Cortex of kidney (tissue), 1 donor: Measurements from ENCODE around the gene CASR.

Experiments used
- DNase-seq: peaks from one replicate; lab custom pipeline; 2025; lab: John Stamatoyannopoulos, UW

Gene CASR

DNA sequence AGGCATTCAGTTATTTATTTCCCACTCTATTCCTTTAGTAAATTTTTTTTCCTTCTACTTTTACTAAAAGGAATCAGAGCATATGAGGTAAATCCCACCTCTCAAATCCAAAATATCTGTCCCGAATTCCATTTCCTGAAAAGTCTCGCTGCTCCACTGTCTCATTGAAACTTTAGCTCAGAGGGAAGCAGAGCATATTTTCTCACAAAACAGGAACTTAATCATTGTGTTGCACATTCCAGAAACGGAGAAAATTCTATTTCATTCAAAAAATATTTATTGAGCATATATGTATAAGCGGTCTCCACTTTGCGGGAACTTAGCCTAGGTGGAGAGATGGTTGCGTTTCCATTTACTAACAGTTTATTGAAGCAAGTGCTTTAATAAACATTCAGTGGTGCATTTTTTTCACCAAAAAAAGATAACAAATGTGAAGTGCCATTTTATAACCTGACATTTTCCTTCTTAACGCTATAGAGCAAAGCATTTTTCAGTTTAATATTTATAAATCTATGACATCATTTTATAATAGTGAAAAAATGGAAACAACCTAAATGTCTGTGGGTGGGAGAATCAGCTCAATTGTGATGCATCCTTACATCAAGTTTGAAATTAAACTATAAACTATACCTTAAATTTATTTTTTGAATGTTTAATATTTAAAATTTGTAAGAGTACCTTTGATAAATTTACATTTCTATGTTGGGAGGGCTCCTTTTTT, 74.3 kb downstream of the CASR start:
- DNase-seq: no peak

DNA sequence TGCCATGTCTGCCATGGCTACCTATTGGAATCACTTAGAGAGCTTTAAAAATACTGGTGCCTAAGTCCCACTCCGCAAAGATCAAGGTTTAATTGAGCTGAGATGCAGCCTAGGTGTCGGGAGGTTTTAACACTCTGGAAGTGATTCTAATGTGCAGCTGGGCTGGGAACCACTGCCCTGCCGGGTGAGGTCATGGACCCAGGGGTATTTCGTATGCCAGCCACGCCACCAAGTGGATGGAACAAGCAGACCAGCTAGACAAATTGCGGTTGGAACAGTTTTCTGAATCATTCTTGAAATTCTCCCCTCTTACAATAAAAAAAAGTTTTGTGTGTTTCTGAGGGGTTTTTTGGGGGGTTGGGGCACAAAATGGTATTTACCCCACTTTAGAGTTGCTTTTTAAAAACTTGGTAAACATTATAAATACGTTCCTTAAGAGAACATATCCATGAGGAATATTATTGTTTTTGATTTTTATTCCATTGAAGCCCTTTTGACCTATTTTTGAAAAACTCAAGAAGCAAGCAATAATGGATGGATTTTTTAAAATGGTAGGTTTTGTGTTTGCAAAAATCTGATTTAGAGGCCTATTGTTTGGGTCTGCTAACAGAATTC, 75.4 kb downstream of the CASR start:
- no peak for DNase-seq

DNA sequence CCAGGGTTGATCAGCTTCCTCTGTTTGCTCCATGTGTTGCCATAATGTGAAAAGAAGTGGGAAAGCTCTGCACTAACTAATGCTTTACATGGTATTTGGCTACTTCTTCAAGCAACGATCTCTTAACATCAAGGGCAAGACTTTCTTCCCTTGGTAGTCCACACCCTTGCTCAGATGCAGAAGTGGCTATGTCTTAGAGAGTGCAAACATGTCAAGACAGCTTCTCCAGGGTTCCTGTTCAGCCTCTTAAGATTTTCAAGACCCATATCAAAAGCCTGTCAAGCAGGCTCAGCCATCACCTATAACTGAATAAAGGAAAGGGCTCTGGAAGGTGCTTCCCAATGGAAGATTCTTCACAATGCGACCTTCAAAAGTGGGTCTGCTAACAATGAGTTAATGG, 76.7 kb downstream of the CASR start:
- no peak for DNase-seq

DNA sequence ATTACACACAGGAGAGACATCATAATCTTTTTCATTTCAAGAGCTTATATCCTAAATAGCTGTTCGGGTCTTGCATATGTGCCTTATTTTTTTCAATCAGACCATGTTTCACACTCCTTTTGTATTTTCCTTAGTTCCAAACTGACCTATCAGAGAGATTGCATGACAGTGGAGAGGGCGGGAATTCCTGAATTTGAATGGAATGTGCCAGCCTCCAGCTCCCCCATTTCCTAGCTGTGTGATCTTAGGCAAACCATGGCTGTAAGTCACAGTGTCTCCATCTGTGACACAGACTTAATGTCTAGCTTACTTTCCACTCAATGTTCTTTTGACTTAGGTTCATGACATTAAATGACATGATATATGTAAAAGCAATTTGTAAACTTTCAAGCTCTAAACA, 79.6 kb downstream of the CASR start:
- DNase-seq: no peak

GRCh38 chr3:122263974-122264588, 80.6 kb downstream of the CASR start:
- DNase-seq: no peak

- no peak for DNase-seq
Observed at GRCh38 chr3:122265957-122266356, 82.5 kb downstream of the CASR start.

DNA sequence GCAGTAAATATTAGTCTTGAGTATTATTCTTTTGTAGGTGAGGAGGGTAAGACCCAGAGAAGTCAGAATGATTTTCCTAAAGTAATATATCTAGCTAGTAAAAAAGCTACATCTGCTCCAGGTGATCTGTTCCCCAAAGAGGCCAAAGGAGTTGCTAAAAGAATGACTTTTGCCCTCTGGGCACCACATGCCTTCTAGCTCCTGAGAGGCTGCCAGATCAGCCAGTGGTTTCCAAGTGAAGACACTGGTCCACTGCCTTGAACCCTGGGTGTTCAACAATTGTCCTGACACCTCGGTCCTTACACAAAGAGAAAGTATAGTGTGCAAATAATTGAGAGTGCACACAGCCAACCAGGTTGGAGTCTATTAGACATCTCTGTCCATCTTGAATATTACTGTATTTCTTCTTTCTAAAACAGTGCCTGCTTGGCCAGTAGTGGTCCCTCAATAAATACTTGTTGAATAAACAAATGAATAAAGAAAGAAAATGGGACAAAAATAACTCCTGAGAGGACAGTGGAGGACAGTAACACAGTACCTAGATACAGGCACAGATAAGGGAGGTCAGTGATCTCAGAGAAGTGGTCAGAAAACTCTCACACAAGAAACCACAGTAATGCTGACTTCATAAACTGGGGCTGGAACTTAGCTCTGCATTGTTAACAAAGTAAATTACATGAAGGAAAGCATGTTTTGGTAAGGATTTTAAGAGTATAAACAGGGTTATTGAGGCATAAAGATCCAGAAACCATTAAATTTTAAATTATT, 85.0 kb downstream of the CASR start:
- DNase-seq: no peak

DNA sequence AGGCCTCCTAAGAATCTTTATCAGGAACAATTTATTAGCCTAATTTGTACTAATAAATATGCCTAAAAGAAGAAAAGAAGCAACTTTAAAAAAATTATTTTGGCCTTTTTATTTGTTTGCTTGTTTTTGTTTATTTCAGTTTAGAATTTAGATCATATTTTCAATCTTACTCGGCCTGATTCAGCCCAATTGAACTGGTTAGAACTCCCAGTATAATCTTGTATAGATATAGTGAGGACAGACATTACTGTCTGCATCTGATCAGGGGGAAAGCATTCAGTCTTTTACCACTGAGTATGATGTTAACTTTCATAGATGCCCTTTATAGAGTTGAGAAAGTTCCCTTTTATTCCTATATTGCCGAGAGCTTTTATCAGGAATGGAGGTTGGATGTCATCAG, 85.6 kb downstream of the CASR start:
- DNase-seq: no peak

GRCh38 chr3:122271246-122271898, 87.9 kb downstream of the CASR start:
- no peak for DNase-seq

DNA sequence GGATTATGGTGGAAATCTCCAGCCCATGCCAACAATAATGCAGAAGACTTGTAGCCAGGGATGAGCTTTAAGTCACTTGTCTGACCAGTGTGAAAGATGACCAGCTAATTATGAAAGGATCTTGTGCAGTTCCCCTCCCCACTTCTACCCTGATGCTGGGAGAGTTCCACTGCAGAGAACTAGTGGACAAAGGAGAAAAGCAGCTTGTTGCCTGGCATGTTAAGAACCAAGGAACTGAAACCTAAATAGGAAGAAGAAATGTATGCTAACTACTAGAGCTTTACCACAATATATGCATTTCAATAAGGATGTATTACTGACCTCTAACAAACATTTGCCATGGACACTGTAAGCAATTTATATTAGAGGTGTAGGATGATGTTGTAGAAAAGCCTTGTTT, 89.4 kb downstream of the CASR start:
- DNase-seq: no peak

- DNase-seq: no peak
Observed at GRCh38 chr3:122273498-122273897, 90.0 kb downstream of the CASR start.

GRCh38 chr3:122281891-122282290, 98.4 kb downstream of the CASR start:
- DNase-seq: no peak

GRCh38 chr3:122283796-122284445, 100.5 kb downstream of the CASR start:
- no peak for DNase-seq

DNA sequence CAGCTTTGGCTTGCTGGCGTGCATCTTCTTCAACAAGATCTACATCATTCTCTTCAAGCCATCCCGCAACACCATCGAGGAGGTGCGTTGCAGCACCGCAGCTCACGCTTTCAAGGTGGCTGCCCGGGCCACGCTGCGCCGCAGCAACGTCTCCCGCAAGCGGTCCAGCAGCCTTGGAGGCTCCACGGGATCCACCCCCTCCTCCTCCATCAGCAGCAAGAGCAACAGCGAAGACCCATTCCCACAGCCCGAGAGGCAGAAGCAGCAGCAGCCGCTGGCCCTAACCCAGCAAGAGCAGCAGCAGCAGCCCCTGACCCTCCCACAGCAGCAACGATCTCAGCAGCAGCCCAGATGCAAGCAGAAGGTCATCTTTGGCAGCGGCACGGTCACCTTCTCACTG, 101.0 kb downstream of the CASR start:
- DNase-seq: no peak

- DNase-seq: no peak
Observed at GRCh38 chr3:122294359-122294758, 110.9 kb downstream of the CASR start.

GRCh38 chr3:122295266-122296062, 112.0 kb downstream of the CASR start:
- DNase-seq: no peak

- DNase-seq: no peak
Observed at GRCh38 chr3:122298239-122298638, 114.8 kb downstream of the CASR start.

DNA sequence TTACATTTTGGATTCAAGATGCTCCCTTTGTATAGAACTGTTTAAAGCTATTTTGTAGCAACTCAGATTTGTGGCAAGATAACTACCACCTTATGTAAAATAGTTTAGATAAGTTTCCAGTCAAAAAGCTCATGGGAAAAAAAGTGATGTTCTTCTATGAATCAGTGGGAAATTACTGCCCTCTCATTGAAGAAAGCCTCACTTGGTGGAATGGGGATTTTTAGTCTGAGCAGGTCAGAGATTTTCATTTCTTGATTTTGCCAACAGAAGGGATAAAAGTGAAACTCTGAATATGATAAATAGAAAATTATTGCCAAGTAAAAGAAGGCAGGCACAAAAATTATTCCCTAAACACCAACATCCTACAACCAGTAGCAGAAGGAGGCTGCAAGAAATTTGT, 115.7 kb downstream of the CASR start:
- no peak for DNase-seq

GRCh38 chr3:122299872-122300460, 116.5 kb downstream of the CASR start:
- DNase-seq: no peak

GRCh38 chr3:122301063-122301462, 117.6 kb downstream of the CASR start:
- no peak for DNase-seq
